GM18508 (cell line): ENCODE data around the gene RHBDD2.
"Not testable (repeated sequence)": the region's sequence is repeated elsewhere in the genome, so short reads cannot be mapped to it uniquely, and the experiment has no call there.

ENCODE experiments used
- ATAC-seq: cut with Tn5 transposase; IDR thresholded peaks from one replicate; pipeline ENCODE4 v1.9.1; 2021; ENCODE audit warnings: moderate number of reproducible peaks; ENCODE audit not compliant: insufficient read depth, unreplicated experiment

RHBDD2 gene

GRCh38 chr7:75878769-75879611, at the start of gene RHBDD2:
Gene RHBDD2 (plus strand): TSS chr7:75879034. CDS start chr7:75879083, 49 bp downstream.
- peak; percentile 64 for ATAC-seq

- not testable (repeated sequence) for ATAC-seq
Observed at GRCh38 chr7:75829656-75830055, 49.2 kb upstream of the RHBDD2 start.

- no peak for ATAC-seq
Observed at GRCh38 chr7:75830978-75831377, 47.9 kb upstream of the RHBDD2 start.

GRCh38 chr7:75833662-75834061, 45.2 kb upstream of the RHBDD2 start:
- ATAC-seq = not testable (repeated sequence)

- no peak for ATAC-seq
Observed at GRCh38 chr7:75835688-75836285, 43.0 kb upstream of the RHBDD2 start.

- no peak for ATAC-seq
Observed at GRCh38 chr7:75836798-75837197, 42.0 kb upstream of the RHBDD2 start.

- ATAC-seq = not testable (repeated sequence)
Observed at GRCh38 chr7:75838281-75838930, 40.4 kb upstream of the RHBDD2 start.

DNA sequence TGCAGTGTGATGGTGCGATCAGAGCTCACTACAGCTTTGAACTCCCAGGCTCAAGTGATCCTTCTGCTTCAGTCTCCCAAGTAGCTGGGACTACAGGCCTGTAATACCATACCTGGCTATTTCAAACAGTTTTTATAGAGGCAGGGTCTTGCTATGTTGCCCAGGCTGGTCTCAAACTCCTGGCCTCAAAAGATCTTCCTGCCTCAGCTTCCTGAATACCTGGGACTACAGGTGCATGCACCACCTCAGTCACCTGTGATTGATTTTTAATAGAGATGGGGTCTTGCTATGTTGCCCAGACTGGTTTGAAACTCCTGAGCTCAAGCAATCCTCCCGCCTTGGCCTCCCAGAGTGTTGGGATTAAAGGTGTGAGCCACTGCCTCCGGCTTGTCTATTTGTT, 38.8 kb upstream of the RHBDD2 start:
- no peak for ATAC-seq

DNA sequence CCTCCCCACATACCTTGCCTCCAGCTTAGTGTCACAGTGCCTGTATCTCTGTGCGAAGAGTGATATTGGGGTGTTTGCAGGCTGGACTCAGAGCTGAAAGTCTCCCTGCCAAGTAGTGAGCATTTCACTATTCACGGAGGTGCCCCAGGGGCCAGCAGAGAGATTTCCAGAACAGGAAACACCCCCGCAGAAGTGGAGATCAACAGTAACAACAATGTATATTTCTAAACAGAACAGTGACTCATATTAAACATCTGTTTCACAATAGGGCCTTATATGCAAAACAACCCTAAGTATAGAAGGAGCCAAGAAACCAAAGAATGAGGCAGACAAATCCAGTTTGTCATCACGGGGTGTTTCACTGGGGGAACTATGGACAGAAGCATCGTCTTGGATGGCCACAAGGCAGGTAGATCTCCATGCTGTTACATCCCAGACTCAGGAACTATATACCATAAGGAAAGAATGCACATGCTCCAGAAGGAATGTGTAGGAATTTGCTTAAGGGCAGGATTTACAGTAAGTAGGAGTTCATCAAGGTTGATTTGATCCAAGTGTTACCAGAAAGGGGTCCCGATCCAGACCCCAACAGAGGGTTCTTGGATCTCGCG, 35.9 kb upstream of the RHBDD2 start:
- peak; percentile 71 for ATAC-seq

GRCh38 chr7:75843613-75844116, 35.2 kb upstream of the RHBDD2 start:
- no peak for ATAC-seq

DNA sequence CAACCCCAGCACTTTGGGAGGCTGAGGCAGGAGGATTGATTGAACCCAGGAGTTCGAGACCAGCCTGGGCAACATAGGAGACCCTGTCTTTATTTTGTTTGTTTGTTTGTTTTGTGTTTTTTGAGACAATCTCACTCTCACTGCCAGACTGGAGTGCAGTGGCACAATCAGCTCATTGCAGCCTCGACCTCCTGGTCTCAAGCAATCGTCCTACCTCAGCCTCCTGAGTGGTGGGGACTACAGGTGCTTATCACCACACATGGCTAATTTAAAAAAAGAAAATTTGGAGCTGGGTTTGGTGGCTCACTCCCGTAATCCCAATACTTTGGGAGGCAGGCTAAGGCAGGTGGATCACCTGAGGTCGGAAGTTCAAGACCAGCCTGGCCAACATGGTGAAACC, 34.7 kb upstream of the RHBDD2 start:
- ATAC-seq = no peak

- not testable (repeated sequence) for ATAC-seq
Observed at GRCh38 chr7:75845132-75845531, 33.7 kb upstream of the RHBDD2 start.

GRCh38 chr7:75847707-75848106, 31.1 kb upstream of the RHBDD2 start:
- no peak for ATAC-seq

GRCh38 chr7:75849573-75849972, 29.3 kb upstream of the RHBDD2 start:
- ATAC-seq = no peak

DNA sequence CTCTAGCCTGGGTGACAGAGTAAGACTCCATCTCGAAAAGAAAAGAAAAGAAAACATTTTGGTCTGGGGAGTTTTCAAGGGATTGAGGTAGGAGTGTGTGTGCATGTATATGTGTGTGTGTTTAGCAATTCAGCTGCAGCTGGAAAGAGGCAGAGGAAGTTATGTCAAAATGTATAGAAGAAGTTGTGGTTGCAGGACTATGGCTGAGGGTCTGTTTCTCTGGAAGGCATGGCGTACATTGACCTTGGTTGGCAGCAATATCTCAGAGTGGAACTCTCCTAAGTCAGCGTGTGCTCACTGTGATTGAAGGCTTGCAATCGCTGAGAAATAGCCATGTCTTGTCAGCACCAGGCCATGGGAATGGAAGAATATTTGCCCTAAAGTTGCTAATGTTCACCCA, 28.6 kb upstream of the RHBDD2 start:
- ATAC-seq = no peak

GRCh38 chr7:75854233-75854632, 24.6 kb upstream of the RHBDD2 start:
- ATAC-seq = no peak

DNA sequence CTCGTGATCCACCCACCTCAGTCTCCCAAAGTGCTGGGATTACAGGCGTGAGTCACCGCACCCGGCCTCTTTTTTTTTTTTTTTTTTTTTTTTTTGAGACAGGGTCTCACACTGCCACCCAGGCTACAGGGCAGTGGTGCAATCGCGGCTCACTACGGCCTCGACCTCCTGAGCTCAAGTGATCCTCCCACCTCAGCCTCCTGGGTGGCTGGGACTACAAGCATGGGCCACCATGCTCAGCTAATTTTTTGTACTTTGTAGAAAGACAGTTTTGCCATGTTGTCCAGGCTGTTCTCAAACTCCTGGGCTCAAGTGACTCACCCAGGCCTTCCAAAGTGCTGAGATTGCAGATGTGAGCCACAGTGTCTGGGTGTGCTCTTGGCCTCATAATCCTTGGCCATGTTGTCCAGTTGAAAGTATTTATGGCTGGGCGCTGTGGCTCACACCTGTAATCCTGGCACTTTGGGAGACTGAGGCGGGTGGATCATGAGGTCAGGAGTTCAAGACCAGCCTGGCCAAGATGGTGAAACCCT, 24.0 kb upstream of the RHBDD2 start:
- not testable (repeated sequence) for ATAC-seq

- ATAC-seq = no peak
Observed at GRCh38 chr7:75856536-75856935, 22.3 kb upstream of the RHBDD2 start.

DNA sequence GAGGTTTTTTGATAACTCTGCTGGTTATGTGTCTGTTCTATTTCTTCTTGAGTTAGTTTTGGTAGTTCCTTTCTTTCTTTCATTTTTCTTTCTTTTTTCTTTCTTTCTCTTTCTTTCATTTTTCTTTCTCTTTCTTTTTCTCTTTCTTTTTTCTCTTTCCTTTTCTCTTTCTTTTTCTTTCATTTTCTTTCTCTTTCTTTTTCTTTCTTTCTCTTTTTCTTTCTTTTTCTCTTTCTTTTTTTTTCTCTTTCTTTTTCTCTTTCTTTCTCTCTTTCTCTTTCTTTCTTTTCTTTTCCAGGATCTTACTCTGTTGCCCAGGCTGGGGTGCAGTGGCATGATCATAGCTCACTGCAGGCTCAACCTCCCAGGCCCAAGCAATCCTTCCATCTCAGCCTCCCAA, 20.4 kb upstream of the RHBDD2 start:
- ATAC-seq = no peak

DNA sequence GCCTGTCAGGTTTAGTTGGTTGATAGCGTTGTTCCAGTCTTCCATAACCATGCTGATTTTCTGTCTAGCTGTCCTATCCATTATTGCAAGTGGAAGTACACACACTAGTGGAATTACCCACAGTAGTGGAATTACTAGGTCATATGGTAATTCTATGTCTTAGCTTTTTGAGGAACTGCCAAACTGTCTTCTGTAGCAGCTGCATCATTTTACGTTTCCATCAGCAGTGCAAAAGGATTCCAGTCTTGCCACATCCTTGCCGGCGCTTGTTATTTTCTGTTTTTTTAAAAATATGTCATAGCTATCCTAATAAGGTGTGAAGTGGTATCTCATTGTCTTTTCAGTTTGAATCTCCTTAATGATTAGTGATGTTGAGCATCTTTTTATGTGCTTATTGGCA, 17.2 kb upstream of the RHBDD2 start:
- no peak for ATAC-seq
